ENCODE results near the gene IPO13.
A peak's percentile ranks its signal among the peaks of the same experiment; 100 is the strongest.

Gene IPO13

GRCh38 chr1:43968348-43968948 lies 21.7 kb downstream of the IPO13 start:
- no peaks in the 10 kb centered on the region for H3K9me3 ChIP-seq (ENCODE audit: control insufficient read depth in 2 of 2, low read length in 2 of 2)
- no peak overlapping the region for H3K27ac ChIP-seq (ENCODE audit: low read length)
- H3K9ac ChIP-seq (ENCODE audit: low read length in 2 of 2): no peak overlapping the region
- H3K36me3 ChIP-seq (ENCODE audit: control insufficient read depth in 2 of 2, insufficient read depth in 2 of 2, low read length in 2 of 2): peaks cover 13 to 25% of the 10 kb centered on the region in 2 donors
- no peak overlapping the region for H3K4me3 ChIP-seq (ENCODE audit: low read length in 2 of 2)
- peaks cover 12% of the 10 kb centered on the region for H3K4me1 ChIP-seq (ENCODE audit: control insufficient read depth, insufficient read depth, low read length)
- H3K27me3 ChIP-seq (ENCODE audit: control insufficient read depth in 1 of 2, insufficient read depth in 2 of 2, low read length in 2 of 2): no peaks in the 10 kb centered on the region

- peaks cover 11 to 24% of the 10 kb centered on the region in 2 donors for H3K36me3 ChIP-seq (ENCODE audit: control insufficient read depth in 2 of 2, insufficient read depth in 2 of 2, low read length in 2 of 2)
- no peaks in the 10 kb centered on the region for H3K9me3 ChIP-seq (ENCODE audit: control insufficient read depth in 2 of 2, low read length in 2 of 2)
- no peaks in the 10 kb centered on the region for H3K27me3 ChIP-seq (ENCODE audit: control insufficient read depth in 1 of 2, insufficient read depth in 2 of 2, low read length in 2 of 2)
- H3K27ac ChIP-seq (ENCODE audit: low read length): no peak overlapping the region
- H3K9ac ChIP-seq (ENCODE audit: low read length in 2 of 2): no peak overlapping the region
- H3K4me1 ChIP-seq (ENCODE audit: control insufficient read depth, insufficient read depth, low read length): peaks cover 19% of the 10 kb centered on the region
- H3K4me3 ChIP-seq (ENCODE audit: low read length in 2 of 2): peak overlapping the region; percentile 97 to 99
Measured at GRCh38 chr1:43969416-43969745, 22.6 kb downstream of the IPO13 start.

- Histone ChIP-seq H3K9me3 (ENCODE audit: control insufficient read depth in 2 of 2, low read length in 2 of 2) (no peaks in the 10 kb centered on the region), H3K27me3 (ENCODE audit: control insufficient read depth in 1 of 2, insufficient read depth in 2 of 2, low read length in 2 of 2) (no peaks in the 10 kb centered on the region), H3K36me3 (ENCODE audit: control insufficient read depth in 2 of 2, insufficient read depth in 2 of 2, low read length in 2 of 2) (peaks cover 7 to 20% of the 10 kb centered on the region in 2 donors), H3K4me3 (ENCODE audit: low read length in 2 of 2) (peak within 1 kb of the TSS; percentile 97 to 99), H3K4me1 (ENCODE audit: control insufficient read depth, insufficient read depth, low read length) (peaks cover 21% of the 10 kb centered on the region), H3K27ac (ENCODE audit: low read length) (peak within 1 kb of the TSS; percentile 24), H3K9ac (ENCODE audit: low read length in 2 of 2) (peak within 1 kb of the TSS; percentile 80 to 84)
Measured at GRCh38 chr1:43969746-43970466, 23.2 kb downstream of the IPO13 start, which contains the start of gene DPH2. TSS of gene DPH2 (plus strand) at chr1:43970010. CDS start at chr1:43970176, 166 bp downstream.

GRCh38 chr1:43970502-43970901 lies 23.8 kb downstream of the IPO13 start:
- H3K4me3 ChIP-seq (ENCODE audit: low read length in 2 of 2): peak overlapping the region; percentile 97 to 99
- peaks cover 7 to 20% of the 10 kb centered on the region in 2 donors for H3K36me3 ChIP-seq (ENCODE audit: control insufficient read depth in 2 of 2, insufficient read depth in 2 of 2, low read length in 2 of 2)
- H3K27me3 ChIP-seq (ENCODE audit: control insufficient read depth in 1 of 2, insufficient read depth in 2 of 2, low read length in 2 of 2): no peaks in the 10 kb centered on the region
- peak overlapping the region; percentile 24 for H3K27ac ChIP-seq (ENCODE audit: low read length)
- peak overlapping the region; percentile 80 to 84 for H3K9ac ChIP-seq (ENCODE audit: low read length in 2 of 2)
- no peaks in the 10 kb centered on the region for H3K9me3 ChIP-seq (ENCODE audit: control insufficient read depth in 2 of 2, low read length in 2 of 2)
- H3K4me1 ChIP-seq (ENCODE audit: control insufficient read depth, insufficient read depth, low read length): peaks cover 25% of the 10 kb centered on the region

- Histone ChIP-seq H3K9me3 (ENCODE audit: control insufficient read depth in 2 of 2, low read length in 2 of 2) (no peaks in the 10 kb centered on the region), H3K27me3 (ENCODE audit: control insufficient read depth in 1 of 2, insufficient read depth in 2 of 2, low read length in 2 of 2) (no peaks in the 10 kb centered on the region), H3K4me3 (ENCODE audit: low read length in 2 of 2) (peak overlapping the region in 1 of 2 donors; percentile 97)
Measured at GRCh38 chr1:43970911-43971310, 24.2 kb downstream of the IPO13 start.

GRCh38 chr1:43971336-43971980 lies 24.7 kb downstream of the IPO13 start:
- H3K27me3 ChIP-seq (ENCODE audit: control insufficient read depth in 1 of 2, insufficient read depth in 2 of 2, low read length in 2 of 2): no peaks in the 10 kb centered on the region
- H3K9me3 ChIP-seq (ENCODE audit: control insufficient read depth in 2 of 2, low read length in 2 of 2): no peaks in the 10 kb centered on the region
- H3K4me1 ChIP-seq (ENCODE audit: control insufficient read depth, insufficient read depth, low read length): peaks cover 34% of the 10 kb centered on the region
- no peak overlapping the region for H3K27ac ChIP-seq (ENCODE audit: low read length)
- no peak overlapping the region for H3K4me3 ChIP-seq (ENCODE audit: low read length in 2 of 2)
- no peak overlapping the region for H3K9ac ChIP-seq (ENCODE audit: low read length in 2 of 2)
- peaks cover 11 to 19% of the 10 kb centered on the region in 2 donors for H3K36me3 ChIP-seq (ENCODE audit: control insufficient read depth in 2 of 2, insufficient read depth in 2 of 2, low read length in 2 of 2)

More at GRCh38 chr1:43970911-43971310, 24.2 kb downstream of the IPO13 start:
- H3K9ac ChIP-seq (ENCODE audit: low read length in 2 of 2): no peak overlapping the region
- H3K4me1 ChIP-seq (ENCODE audit: control insufficient read depth, insufficient read depth, low read length): peaks cover 29% of the 10 kb centered on the region
- H3K36me3 ChIP-seq (ENCODE audit: control insufficient read depth in 2 of 2, insufficient read depth in 2 of 2, low read length in 2 of 2): peaks cover 7 to 19% of the 10 kb centered on the region in 2 donors
- no peak overlapping the region for H3K27ac ChIP-seq (ENCODE audit: low read length)

- H3K4me1 ChIP-seq (ENCODE audit: control insufficient read depth, insufficient read depth, low read length): peaks cover 51% of the 10 kb centered on the region
- peak overlapping the region; percentile 87 to 91 for H3K4me3 ChIP-seq (ENCODE audit: low read length in 2 of 2)
- peak overlapping the region; percentile 89 to 91 for H3K9ac ChIP-seq (ENCODE audit: low read length in 2 of 2)
- peaks cover 25 to 28% of the 10 kb centered on the region in 2 donors for H3K36me3 ChIP-seq (ENCODE audit: control insufficient read depth in 2 of 2, insufficient read depth in 2 of 2, low read length in 2 of 2)
- peak overlapping the region; percentile 92 for H3K27ac ChIP-seq (ENCODE audit: low read length)
- H3K9me3 ChIP-seq (ENCODE audit: control insufficient read depth in 2 of 2, low read length in 2 of 2): no peaks in the 10 kb centered on the region
- H3K27me3 ChIP-seq (ENCODE audit: control insufficient read depth in 1 of 2, insufficient read depth in 2 of 2, low read length in 2 of 2): no peaks in the 10 kb centered on the region
Measured at GRCh38 chr1:43973981-43974442, 27.3 kb downstream of the IPO13 start.

GRCh38 chr1:43974443-43975248 lies 27.9 kb downstream of the IPO13 start, which contains the start of gene ATP6V0B:
TSS of gene ATP6V0B (plus strand) at chr1:43974960. CDS start at chr1:43975041, 81 bp downstream.
- H3K27me3 ChIP-seq (ENCODE audit: control insufficient read depth in 1 of 2, insufficient read depth in 2 of 2, low read length in 2 of 2): no peaks in the 10 kb centered on the region
- H3K36me3 ChIP-seq (ENCODE audit: control insufficient read depth in 2 of 2, insufficient read depth in 2 of 2, low read length in 2 of 2): peaks cover 25 to 28% of the 10 kb centered on the region in 2 donors
- H3K4me1 ChIP-seq (ENCODE audit: control insufficient read depth, insufficient read depth, low read length): peaks cover 51% of the 10 kb centered on the region
- H3K27ac ChIP-seq (ENCODE audit: low read length): peak within 1 kb of the TSS; percentile 92
- H3K9me3 ChIP-seq (ENCODE audit: control insufficient read depth in 2 of 2, low read length in 2 of 2): no peaks in the 10 kb centered on the region
- H3K4me3 ChIP-seq (ENCODE audit: low read length in 2 of 2): peak within 1 kb of the TSS; percentile 87 to 91
- H3K9ac ChIP-seq (ENCODE audit: low read length in 2 of 2): peak within 1 kb of the TSS; percentile 89 to 91

GRCh38 chr1:43975249-43975961 lies 28.7 kb downstream of the IPO13 start:
- Histone ChIP-seq H3K4me1 (ENCODE audit: control insufficient read depth, insufficient read depth, low read length) (peaks cover 54% of the 10 kb centered on the region), H3K9ac (ENCODE audit: low read length in 2 of 2) (peak overlapping the region; percentile 83 to 89), H3K4me3 (ENCODE audit: low read length in 2 of 2) (peak overlapping the region; percentile 87 to 91), H3K36me3 (ENCODE audit: control insufficient read depth in 2 of 2, insufficient read depth in 2 of 2, low read length in 2 of 2) (peaks cover 25 to 28% of the 10 kb centered on the region in 2 donors), H3K9me3 (ENCODE audit: control insufficient read depth in 2 of 2, low read length in 2 of 2) (no peaks in the 10 kb centered on the region), H3K27me3 (ENCODE audit: control insufficient read depth in 1 of 2, insufficient read depth in 2 of 2, low read length in 2 of 2) (no peaks in the 10 kb centered on the region), H3K27ac (ENCODE audit: low read length) (peak overlapping the region; percentile 92)
